SK-N-SH treated with all-trans-retinoic acid at 6 μM for 48 hours (cell line): Measurements from ENCODE around the gene CDK18.

Experiments used
- PPARA ChIP-seq: fragments of 250-450 bp; sonication (Bioruptor Pico); IDR thresholded peaks from 2 replicates; pipeline ENCODE4 v1.5.0; 2020; ENCODE audit warnings: mild to moderate bottlenecking, borderline replicate concordance
- TOX ChIP-seq: fragments of 250-450 bp; sonication (Bioruptor Pico); IDR thresholded peaks from 2 replicates; pipeline ENCODE4 v1.8.0; 2021; ENCODE audit warnings: mild to moderate bottlenecking, moderate library complexity, borderline replicate concordance
- ZNF8 ChIP-seq: fragments of 450-650 bp; formaldehyde crosslinking; IDR thresholded peaks from 2 replicates; pipeline ENCODE4 v1.5.0; 2020; ENCODE audit warnings: mild to moderate bottlenecking, moderate library complexity
- TF ChIP-seq, protein P1 (sequence below): fragments of 250-450 bp; sonication (Bioruptor Pico); IDR thresholded peaks from 2 replicates; pipeline ENCODE4 v1.5.1; 2020; ENCODE audit warnings: low read depth, mild to moderate bottlenecking, moderate library complexity
- TF ChIP-seq, protein P2 (sequence below): fragments of 250-450 bp; sonication (Bioruptor Pico); IDR thresholded peaks from 2 replicates; pipeline ENCODE4 v1.8.0; 2020; ENCODE audit warnings: mild to moderate bottlenecking, moderate library complexity, borderline replicate concordance

DNA sequence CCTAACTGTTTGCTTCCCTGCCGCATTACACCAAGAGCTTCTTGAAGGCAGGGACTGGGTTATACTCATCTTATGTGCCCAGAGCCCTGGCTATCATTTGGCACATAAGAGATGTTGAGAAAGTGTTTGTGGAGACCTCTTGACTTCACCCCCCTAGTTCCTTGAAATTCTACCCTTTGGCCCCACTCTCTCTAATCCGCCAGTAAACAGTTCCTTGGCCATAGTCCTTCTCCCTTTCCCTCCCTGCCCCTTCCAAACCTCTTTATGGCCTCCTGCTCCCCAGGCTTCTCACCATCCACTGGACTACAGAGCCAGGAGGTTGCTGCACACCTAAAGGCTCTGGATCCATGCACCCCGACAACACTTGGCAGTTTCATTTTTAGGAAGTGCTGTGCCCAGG is 1.5 kb upstream of the CDK18 start:
- TF ChIP-seq, protein P1, sequence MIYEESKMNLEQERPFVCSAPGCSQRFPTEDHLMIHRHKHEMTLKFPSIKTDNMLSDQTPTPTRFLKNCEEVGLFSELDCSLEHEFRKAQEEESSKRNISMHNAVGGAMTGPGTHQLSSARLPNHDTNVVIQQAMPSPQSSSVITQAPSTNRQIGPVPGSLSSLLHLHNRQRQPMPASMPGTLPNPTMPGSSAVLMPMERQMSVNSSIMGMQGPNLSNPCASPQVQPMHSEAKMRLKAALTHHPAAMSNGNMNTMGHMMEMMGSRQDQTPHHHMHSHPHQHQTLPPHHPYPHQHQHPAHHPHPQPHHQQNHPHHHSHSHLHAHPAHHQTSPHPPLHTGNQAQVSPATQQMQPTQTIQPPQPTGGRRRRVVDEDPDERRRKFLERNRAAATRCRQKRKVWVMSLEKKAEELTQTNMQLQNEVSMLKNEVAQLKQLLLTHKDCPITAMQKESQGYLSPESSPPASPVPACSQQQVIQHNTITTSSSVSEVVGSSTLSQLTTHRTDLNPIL, result no peak
- TF ChIP-seq, protein P2, sequence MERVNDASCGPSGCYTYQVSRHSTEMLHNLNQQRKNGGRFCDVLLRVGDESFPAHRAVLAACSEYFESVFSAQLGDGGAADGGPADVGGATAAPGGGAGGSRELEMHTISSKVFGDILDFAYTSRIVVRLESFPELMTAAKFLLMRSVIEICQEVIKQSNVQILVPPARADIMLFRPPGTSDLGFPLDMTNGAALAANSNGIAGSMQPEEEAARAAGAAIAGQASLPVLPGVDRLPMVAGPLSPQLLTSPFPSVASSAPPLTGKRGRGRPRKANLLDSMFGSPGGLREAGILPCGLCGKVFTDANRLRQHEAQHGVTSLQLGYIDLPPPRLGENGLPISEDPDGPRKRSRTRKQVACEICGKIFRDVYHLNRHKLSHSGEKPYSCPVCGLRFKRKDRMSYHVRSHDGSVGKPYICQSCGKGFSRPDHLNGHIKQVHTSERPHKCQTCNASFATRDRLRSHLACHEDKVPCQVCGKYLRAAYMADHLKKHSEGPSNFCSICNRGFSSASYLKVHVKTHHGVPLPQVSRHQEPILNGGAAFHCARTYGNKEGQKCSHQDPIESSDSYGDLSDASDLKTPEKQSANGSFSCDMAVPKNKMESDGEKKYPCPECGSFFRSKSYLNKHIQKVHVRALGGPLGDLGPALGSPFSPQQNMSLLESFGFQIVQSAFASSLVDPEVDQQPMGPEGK (CRISPR knock-in tag), result no peak
- TF ChIP-seq ZNF8 (CRISPR knock-in tag) (no peak), TOX (no peak), PPARA (CRISPR knock-in tag) (no peak)
